Activated T-helper 1 cell treated with Interleukin-2 at 50 U/mL for 16 hours (primary cell): ENCODE data around the gene TPRG1.

ENCODE experiments used
- DNase-seq: peaks from one replicate; pipeline ENCODE4 v3.0.0-alpha.2; 2020; ENCODE audit warnings: low read depth

TPRG1 gene

GRCh38 chr3:189282741-189283140, 111.0 kb downstream of the TPRG1 start:
- DNase-seq: no peak

- no peak for DNase-seq
Measured at GRCh38 chr3:189286188-189286587, 114.4 kb downstream of the TPRG1 start.

- DNase-seq: no peak
Measured at GRCh38 chr3:189286916-189287315, 115.1 kb downstream of the TPRG1 start.

- DNase-seq: no peak
Measured at GRCh38 chr3:189288348-189289235, 116.8 kb downstream of the TPRG1 start.

- DNase-seq: no peak
Measured at GRCh38 chr3:189289251-189289650, 117.5 kb downstream of the TPRG1 start.

GRCh38 chr3:189292667-189293484, 121.1 kb downstream of the TPRG1 start:
- no peak for DNase-seq

GRCh38 chr3:189294649-189295048, 122.9 kb downstream of the TPRG1 start:
- no peak for DNase-seq

- DNase-seq: no peak
Measured at GRCh38 chr3:189295089-189295488, 123.3 kb downstream of the TPRG1 start.

- no peak for DNase-seq
Measured at GRCh38 chr3:189297932-189298331, 126.2 kb downstream of the TPRG1 start.

GRCh38 chr3:189298469-189299375, 127.0 kb downstream of the TPRG1 start:
- DNase-seq: no peak

GRCh38 chr3:189300345-189300744, 128.6 kb downstream of the TPRG1 start:
- no peak for DNase-seq

GRCh38 chr3:189301479-189301878, 129.7 kb downstream of the TPRG1 start:
- DNase-seq: no peak

GRCh38 chr3:189303584-189303983, 131.8 kb downstream of the TPRG1 start:
- no peak for DNase-seq

- no peak for DNase-seq
Measured at GRCh38 chr3:189304465-189305351, 132.9 kb downstream of the TPRG1 start.

- no peak for DNase-seq
Measured at GRCh38 chr3:189305412-189305811, 133.6 kb downstream of the TPRG1 start.

- DNase-seq: no peak
Measured at GRCh38 chr3:189307963-189308362, 136.2 kb downstream of the TPRG1 start.

GRCh38 chr3:189308608-189309007, 136.8 kb downstream of the TPRG1 start:
- DNase-seq: no peak

GRCh38 chr3:189309400-189309975, 137.7 kb downstream of the TPRG1 start:
- DNase-seq: no peak

GRCh38 chr3:189311521-189311920, 139.8 kb downstream of the TPRG1 start:
- no peak for DNase-seq

- no peak for DNase-seq
Measured at GRCh38 chr3:189312866-189313265, 141.1 kb downstream of the TPRG1 start.
